Parathyroid adenoma (tissue), 2 donors: ENCODE results near the gene MCC.

ENCODE experiments used
- H2AFZ ChIP-seq: fragments of 300-600 bp; sonication (generic); one replicate; pipeline ENCODE4 v1.7.0; 2017; ENCODE audit warnings: antibody characterized with exemption, mild to moderate bottlenecking
- H3K27ac ChIP-seq: fragments of 300-600 bp; sonication (generic); one replicate; pipeline ENCODE4 v1.7.0; 2017
- H3K27me3 ChIP-seq: fragments of 300-600 bp; sonication (generic); one replicate; pipeline ENCODE4 v1.7.0; 2017; ENCODE audit warnings: low read length; ENCODE audit not compliant: control insufficient read depth, insufficient read depth
- H3K36me3 ChIP-seq: fragments of 300-600 bp; sonication (generic); one replicate; pipeline ENCODE4 v1.7.0; 2017; ENCODE audit warnings: low read length; ENCODE audit not compliant: control insufficient read depth, insufficient read depth
- H3K4me1 ChIP-seq: fragments of 300-600 bp; sonication (generic); one replicate; pipeline ENCODE4 v1.7.0; 2017; ENCODE audit warnings: control low read depth
- H3K4me2 ChIP-seq: fragments of 300-600 bp; sonication (generic); one replicate; pipeline ENCODE4 v1.7.0; 2017; ENCODE audit warnings: low read length
- H3K4me3 ChIP-seq: fragments of 300-600 bp; sonication (generic); one replicate; pipeline ENCODE4 v1.7.0; 2017; ENCODE audit warnings: low read depth, low read length
- H3K79me2 ChIP-seq: fragments of 300-600 bp; sonication (generic); one replicate; pipeline ENCODE4 v1.7.0; 2017; ENCODE audit warnings: control low read depth
- H3K9ac ChIP-seq: fragments of 300-600 bp; sonication (generic); one replicate; pipeline ENCODE4 v1.7.0; 2017; ENCODE audit warnings: mild to moderate bottlenecking
- H3K9me3 ChIP-seq: fragments of 300-600 bp; sonication (generic); one replicate; pipeline ENCODE4 v1.7.0; 2017; ENCODE audit warnings: low read length; ENCODE audit not compliant: control insufficient read depth
- CTCF ChIP-seq: fragments of 300-600 bp; sonication (generic); IDR thresholded peaks from one replicate; pipeline ENCODE4 v1.7.0; 2017; ENCODE audit warnings: antibody characterized with exemption, mild to moderate bottlenecking
- donor health status: primary hyperparathyroidism.

Gene MCC

DNA sequence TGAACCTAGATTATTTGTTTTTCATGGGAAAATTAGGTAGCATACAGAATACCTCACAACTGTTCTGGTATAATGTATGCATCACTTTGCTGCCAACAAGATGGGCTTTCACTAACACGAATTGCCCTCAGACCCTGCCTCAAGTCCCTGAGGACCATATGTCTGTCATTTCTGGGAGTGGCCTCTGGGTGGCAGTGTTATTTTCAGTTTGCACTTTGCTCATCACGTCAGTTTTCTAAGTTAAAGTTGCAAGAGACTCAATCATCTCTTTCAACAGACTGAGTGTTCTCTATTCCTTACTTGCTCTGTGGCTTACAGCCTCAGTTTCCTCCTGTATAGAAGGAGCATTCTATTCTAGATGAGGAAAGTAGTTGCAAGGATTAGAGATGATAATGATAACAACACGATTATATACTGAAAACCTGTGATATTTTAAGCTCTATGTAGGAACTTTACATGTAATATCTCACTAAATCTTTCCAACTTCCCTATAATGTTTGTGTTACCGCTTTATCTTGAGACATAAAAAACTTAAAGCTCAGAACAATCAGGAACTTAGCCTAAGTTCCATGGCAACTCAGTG, 109.2 kb downstream of the MCC start:
- H3K9ac ChIP-seq, result no peak overlapping the region
- no peaks in the 10 kb centered on the region for H3K79me2 ChIP-seq
- H3K27ac ChIP-seq, result no peak overlapping the region
- TF ChIP-seq CTCF, result peak; percentile 77
- no peaks in the 10 kb centered on the region for H3K36me3 ChIP-seq
- no peaks in the 10 kb centered on the region for H3K4me1 ChIP-seq
- H3K27me3 ChIP-seq, result no peaks in the 10 kb centered on the region
- H2AFZ ChIP-seq, result no peak overlapping the region
- H3K4me2 ChIP-seq, result no peak overlapping the region
- no peak overlapping the region for H3K4me3 ChIP-seq
- H3K9me3 ChIP-seq, result no peaks in the 10 kb centered on the region

- H2AFZ ChIP-seq, result no peak overlapping the region
- no peak overlapping the region for H3K9ac ChIP-seq
- H3K9me3 ChIP-seq, result no peaks in the 10 kb centered on the region
- no peak for TF ChIP-seq CTCF
- no peaks in the 10 kb centered on the region for H3K27me3 ChIP-seq
- no peaks in the 10 kb centered on the region for H3K79me2 ChIP-seq
- H3K36me3 ChIP-seq, result no peaks in the 10 kb centered on the region
- H3K27ac ChIP-seq, result no peak overlapping the region
- H3K4me3 ChIP-seq, result no peak overlapping the region
- H3K4me2 ChIP-seq, result no peak overlapping the region
- no peaks in the 10 kb centered on the region for H3K4me1 ChIP-seq
These were observed 109.7 kb downstream of the MCC start for GRCh38 chr5:113378514-113378913.

DNA sequence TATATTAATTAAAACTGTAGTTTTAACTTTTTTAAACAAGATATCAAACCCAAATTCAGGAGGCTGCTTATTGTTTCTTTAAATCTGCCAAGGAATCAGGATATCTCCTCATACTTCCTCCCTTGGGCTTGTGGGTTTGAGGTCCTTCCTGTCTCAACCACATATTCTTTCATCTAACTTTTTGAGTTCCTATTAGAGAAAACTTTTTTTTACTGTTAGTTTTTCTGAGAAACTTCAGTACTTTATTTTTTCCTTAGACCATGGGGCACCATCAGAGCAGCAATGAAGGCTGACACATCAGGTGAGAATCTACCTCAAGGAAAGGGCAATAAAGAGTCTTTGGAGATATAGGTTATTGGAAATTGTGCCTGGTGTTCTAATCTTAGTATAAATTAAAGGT, 110.2 kb downstream of the MCC start:
- Histone ChIP-seq H3K9ac (no peak overlapping the region), H3K36me3 (no peaks in the 10 kb centered on the region), H3K27me3 (no peaks in the 10 kb centered on the region), H3K4me3 (no peak overlapping the region), H3K9me3 (no peaks in the 10 kb centered on the region), H2AFZ (no peak overlapping the region), H3K27ac (no peak overlapping the region), H3K4me1 (no peaks in the 10 kb centered on the region), H3K79me2 (no peaks in the 10 kb centered on the region), H3K4me2 (no peak overlapping the region)
- TF ChIP-seq CTCF, result no peak

DNA sequence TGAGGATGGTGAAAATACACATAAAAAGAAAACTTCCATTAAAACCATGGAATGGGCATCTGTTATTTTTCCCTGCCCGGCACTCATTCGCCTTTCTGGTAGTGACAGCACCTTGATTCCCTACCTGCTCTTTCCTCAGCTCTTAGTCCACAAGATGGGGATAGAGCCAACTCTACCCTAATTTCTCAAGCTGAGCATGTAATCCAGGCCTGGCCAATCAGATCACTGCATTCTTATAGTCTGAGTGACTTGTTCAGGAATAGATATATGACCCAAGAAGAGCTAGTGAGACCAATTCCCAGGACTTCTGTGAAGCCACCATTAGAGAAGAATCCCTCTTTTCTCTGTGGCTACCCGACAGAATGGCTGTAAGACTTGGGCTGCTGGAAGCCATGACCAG, 111.6 kb downstream of the MCC start:
- Histone ChIP-seq H3K4me3 (no peak overlapping the region), H3K4me1 (peaks cover 5% of the 10 kb centered on the region), H3K9me3 (no peaks in the 10 kb centered on the region), H3K9ac (no peak overlapping the region), H3K27me3 (no peaks in the 10 kb centered on the region), H3K79me2 (no peaks in the 10 kb centered on the region), H3K27ac (no peak overlapping the region), H2AFZ (no peak overlapping the region), H3K4me2 (no peak overlapping the region), H3K36me3 (no peaks in the 10 kb centered on the region)
- TF ChIP-seq CTCF, result no peak

DNA sequence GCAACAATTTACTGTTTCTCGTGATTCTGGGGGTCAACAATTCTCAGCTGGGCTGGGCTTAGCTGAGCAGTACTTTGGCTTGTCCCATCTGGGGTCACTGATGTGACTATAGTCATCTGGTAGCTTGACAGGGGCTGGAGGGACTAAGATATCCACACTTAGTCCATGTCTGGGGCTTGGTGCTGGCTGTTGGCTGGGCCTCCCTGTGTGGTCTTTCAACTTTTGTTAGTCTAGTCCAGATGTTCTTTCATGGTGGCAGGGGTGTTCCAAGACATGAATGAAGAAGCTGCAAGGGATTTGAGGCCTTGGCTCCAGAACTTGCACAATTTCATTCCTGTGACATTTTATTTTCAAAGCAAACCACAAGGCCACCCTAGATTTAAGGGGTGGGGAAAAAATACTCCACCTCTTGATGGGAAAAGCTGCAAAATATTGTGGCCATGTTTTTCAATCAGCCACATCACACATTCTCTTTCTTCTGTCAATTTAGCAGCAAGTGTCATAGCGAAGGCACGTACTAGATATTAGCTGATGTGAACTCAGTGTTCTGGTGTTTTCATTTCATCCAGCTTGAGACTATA, 112.7 kb downstream of the MCC start:
- no peak for TF ChIP-seq CTCF
- Histone ChIP-seq H3K4me1 (peaks cover 8% of the 10 kb centered on the region), H3K27me3 (no peaks in the 10 kb centered on the region), H3K9me3 (no peaks in the 10 kb centered on the region), H3K9ac (no peak overlapping the region), H3K79me2 (no peaks in the 10 kb centered on the region), H3K4me2 (no peak overlapping the region), H3K4me3 (no peak overlapping the region), H3K36me3 (no peaks in the 10 kb centered on the region), H3K27ac (no peak overlapping the region), H2AFZ (no peak overlapping the region)
